Nucleus accumbens (tissue), 56 donors: ENCODE measurements around the gene PTPRN2.

Source experiments
- DNase-seq, 56 donors: peaks; one replicate each; lab custom pipeline; 2025; lab: John Stamatoyannopoulos, UW

The PTPRN2 gene

DNA sequence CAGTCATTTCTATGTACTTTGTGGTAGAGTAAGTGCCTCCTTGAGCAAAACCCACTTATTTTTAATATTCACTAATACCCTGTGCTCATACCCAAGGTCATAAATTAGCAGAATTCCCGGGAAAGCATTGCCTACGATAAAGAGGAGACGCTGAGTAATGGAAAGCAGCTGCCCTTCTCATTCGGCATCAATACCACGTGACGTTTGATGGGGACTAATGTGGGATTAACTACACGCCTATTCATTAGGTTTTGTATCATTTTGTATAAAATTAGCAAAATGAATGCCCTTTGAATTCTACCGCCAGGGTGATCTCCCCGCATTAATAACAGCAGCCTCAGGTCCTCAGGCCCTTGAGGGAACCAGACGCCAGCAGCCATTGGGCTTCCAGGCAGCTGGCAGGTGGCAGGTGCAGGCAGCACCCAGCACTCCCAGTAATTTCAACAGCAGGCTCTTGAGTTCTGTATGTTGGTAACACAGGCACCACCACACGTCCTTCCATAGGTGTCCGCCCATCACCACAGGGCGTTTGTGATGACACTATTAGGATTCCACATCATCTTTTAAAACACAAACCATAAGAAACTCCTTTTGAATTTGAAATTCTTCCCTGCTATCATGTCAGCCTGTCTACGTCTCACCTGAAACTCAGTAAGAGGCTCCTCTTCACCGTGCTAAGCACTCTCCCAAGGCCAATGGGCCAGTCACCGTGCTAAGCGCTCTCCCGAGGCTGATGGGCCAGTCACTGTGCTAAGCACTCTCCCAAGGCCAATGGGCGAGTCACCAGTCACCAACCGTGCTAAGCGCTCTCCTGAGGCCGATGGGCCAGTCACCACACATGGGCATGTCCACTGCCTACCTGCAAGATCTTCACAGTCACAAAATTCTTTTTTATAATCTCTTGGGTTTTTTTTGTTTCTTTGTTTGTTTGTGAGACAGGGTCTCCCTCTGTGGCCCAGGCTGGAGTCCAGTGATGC is 509.4 kb downstream of the PTPRN2 start:
- no peak for DNase-seq

DNA sequence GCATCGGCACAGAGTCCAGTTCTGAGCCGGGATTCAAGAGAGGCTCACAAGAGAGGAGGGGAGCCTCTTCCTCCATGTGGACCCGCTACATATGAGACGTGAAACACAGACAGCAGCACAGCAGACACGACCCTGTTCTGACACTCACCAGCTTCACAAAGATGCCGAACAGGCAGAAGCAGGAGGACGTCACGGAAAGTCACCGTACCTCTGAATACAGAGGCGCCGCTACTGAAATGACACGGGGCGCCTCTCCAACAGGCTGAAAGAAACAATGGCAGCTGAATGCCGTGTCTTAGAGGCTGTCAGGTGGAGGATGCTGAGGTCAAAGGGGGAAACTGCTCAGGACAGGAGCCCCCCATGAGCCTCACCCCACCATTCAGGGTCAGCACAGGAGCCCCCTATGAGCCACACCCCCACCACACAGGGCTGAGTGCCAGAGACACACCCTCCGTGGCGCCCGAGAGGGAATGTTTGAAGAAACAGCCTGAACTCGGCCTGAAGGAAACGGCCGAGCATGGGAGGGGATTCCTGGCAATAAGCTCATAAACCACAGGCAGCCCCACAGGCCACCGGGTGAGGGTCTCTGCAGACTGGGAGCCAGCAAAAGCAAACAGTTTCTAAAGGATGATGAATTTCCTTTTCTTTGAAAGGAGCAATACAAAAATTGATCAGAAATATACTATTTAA is 510.3 kb downstream of the PTPRN2 start:
- no peak for DNase-seq

DNA sequence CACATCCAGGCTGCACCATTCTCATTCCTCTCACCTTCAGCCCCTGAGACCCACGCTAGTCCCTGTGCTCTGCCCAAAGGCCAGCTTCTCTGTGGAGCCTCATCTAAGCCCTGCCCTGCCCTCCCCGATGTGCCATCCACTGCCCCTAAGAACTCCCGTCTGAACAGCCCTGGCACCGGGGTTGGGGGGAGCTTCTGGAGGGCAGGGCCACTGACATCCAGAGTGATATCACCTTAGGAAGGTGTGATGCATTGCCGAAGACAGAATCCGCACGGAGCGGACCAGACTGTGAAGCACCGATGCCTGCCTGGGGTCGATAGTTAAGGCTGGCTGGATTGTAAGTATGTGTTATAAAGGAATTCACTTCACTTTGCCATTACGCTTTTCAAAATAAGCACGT is 511.0 kb downstream of the PTPRN2 start:
- no peak for DNase-seq

DNA sequence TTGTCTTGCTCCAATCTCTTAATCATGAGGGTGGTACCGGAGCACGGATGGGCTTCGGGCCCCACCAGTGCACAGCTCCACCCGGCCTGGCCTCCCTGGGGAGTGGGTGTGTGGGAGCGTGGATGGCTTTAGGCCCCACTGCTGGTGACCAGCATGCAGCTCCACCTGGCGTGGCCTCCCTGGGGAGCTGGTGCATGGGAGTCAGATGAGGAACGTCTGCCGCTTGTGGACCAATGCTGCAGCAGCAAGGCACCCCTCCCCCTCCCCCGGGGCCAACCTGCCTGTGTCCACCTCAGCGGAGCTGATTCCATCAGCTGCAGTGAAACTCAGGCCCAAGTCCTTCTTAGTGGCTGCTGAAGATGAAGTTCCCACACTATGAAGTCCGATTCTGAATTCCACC is 511.4 kb downstream of the PTPRN2 start:
- DNase-seq: no peak

DNA sequence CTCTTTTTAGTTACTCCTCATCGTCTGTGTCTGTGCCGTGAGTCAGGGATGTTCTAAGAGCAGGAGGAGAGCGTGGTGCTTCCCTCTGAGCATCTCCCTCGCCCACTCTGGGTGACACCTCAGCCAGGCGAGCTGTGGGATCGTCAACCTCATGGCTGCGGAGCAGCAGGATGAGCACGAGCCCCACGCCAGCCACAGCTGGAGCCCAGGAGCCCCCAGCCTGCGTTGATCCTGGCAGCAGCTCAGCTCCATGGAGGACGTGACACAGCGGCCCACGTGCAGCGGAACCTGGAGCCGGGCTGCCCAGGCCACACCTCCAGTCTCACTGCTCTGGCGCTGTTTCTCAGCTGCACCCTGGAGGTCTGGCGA is 512.0 kb downstream of the PTPRN2 start:
- peak in 23 of 56 donors; percentile 16 to 75 (median 33) for DNase-seq

DNA sequence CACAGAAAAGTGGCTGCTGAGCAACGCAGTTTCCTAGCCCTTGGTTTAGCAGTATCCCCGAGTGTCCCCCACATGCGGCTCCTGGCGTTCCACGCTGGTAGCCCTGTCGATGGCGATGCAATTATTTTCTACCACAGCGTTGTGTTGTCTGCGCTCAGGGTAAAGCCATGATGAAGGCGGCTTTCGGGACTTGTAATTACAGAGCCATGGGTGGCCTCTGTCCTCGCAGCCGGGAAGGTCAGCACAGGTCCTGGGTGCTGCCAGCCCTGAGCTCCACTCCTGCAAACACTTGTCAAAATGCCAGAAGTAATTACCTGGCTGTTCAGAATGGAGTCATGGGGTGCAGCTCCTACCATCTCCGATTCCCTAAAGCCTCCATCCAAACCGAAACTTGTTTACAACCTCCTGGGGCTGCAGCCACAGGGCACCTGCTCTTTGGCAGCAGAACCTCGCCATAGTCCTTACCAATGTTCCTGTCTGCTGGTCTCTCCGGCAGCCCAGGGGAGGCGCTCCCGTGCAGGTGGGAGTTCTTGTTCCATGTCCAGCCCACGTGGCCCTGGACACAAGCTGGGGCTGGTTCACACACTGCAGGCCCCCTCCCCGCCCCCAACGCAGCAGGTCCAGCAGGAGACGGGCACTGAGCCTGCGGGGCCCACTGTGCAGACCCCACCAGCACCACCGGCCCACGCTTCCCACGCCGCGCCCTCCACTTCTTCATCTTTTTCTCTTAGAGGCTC is 512.6 kb downstream of the PTPRN2 start:
- DNase-seq: no peak

DNA sequence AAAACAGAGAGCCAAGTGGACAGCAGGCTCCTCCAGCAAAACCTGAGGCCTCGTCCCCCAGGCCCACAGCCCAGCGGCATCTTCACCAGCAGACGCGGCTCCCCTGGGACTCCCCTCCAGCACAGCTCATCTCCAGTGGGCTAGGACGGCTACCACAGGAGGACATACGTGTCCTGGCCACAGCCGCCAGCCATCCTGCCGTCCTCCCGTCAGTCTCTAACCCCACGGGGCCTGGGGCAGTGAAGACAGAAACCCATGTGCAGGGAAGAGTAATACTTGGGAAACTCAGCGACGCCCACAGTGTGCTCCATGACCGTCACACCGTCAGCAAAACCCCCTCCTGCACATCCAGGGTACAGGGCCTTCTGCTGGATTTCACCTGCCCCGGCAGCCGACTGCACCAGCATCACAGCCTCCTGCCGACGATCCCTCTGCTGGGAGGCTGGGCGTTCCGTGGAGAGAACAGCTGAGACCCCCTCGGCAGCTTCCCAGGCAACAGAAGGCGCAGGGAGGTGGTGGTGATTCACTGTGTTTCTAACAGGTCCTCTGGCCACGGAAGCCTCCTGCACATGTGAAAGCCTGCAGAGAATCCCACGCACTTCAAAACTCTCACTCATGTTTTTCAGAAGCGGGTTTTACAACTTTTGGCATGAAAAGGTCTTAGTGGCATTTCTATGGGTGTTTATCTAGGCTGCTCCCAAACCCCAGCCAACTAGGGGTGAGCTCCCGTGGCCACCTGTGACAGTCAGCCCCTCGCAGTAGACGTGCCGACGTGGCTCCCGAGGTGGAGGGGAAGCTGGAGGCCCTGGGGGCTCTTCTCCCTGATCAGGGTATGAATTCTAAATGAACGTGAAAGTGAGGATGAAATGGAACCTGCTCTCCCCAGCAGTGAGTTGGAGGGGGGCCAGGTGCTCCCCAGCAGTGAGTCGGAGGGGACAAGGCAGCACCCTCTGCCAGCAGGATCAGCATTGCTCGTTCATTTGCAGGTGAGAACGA is 513.5 kb downstream of the PTPRN2 start:
- no peak for DNase-seq

DNA sequence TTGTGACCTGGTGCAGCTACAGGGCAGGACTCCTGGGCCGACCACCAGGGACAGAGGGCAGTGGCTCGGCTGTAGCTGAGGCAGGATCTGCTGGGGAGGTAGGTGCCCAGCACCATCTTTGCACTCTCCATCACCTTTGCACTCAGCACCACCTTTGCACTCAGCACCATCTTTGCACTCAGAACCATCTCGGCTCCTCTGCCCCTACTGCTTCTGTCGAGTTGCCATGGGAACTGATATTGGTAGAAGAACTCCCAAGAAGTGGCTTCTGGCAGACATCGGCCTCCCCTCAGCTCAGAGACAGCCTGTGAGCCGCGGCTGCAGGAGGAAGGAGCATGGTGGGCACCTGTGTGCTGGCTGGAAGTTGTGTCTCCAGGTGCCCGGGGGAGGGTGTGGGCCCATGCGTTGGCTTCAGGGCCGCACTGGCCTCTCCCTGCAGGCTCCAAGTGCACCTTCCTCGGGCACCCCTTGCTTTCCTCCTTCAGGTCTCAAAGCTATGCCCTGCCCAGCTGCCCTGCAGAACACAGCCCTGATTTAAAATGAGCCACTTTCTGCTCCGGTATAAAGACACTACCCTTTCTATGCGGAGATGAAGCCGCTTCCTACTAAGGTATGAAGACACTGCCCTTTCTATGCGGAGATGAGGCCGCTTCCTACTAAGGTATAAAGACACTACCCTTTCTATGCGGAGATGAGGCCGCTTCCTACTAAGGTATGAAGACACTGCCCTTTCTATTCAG is 514.5 kb downstream of the PTPRN2 start:
- DNase-seq: peak in 5 of 56 donors; percentile 4 to 41 (median 17)

DNA sequence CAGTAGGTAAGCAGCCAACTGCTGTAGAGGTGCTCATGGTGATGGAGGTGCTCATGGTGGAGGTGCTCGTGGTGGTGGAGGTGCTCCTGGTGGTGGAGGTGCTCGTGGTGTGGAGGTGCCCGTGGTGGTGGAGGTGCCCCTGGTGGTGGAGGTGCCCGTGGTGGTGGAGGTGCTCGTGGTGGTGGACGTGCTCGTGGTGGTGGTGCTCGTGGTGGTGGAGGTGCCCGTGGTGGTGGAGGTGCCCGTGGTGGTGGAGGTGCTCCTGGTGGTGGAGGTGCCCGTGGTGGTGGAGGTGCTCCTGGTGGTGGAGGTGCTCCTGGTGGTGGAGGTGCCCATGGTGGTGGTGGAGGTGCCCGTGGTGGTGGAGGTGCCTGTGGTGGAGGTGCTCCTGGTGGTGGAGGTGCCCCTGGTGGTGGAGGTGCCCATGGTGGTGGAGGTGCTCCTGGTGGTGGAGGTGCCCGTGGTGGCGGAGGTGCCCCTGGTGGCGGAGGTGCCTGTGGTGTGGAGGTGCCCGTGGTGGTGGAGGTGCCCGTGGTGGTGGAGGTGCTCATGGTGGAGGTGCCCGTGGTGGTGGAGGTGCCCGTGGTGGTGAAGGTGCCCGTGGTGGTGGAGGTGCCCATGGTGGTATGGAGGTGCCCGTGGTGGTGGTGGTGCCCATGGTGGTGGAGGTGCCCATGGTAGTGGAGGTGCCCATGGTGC is 517.3 kb downstream of the PTPRN2 start:
- no peak for DNase-seq

DNA sequence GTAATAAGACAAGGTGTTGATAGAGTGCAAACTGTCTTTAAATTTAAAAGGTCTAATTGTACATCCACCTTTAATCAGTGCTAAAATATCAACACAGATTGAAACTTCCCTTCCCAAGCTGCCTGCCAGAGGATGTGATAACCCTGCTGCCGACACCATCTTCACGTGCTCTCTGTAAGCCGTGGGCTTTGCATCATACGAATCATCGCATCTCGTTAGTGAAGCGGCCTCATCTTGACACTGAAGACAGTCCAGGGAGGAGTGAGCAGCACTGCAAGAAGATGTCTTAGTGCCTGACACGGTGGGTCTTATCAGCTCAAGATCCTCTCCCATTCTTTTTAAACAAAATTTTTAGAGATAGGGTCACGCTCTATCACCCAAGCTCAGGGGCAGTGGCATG is 518.8 kb downstream of the PTPRN2 start:
- DNase-seq: no peak

DNA sequence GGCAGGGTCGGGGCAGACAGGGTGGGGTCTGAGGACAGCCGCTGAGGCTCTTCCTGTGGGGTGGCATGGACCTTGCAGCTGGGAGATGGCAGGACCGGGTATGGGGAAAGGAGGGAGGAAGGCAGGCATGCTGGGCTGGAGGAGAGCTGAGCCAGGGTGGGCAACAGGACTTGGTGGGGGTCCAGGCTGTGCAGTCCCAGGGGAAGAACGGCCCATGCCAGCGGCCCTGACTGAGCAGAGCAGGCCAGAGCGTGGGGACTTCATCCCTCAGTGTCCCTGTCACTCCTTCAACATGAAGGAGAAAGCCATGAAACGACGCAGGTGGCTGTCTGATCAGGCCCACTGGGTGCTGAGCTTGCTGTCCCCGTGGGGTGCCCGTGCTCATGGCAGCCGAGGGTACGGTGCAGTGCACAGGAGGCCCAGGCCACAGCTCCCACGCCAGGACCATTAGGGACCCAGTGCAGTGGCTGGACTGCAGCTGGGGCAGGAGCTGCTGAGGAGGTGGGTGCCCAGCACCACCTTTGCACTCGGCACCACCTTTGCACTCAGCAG is 519.6 kb downstream of the PTPRN2 start:
- DNase-seq: no peak

DNA sequence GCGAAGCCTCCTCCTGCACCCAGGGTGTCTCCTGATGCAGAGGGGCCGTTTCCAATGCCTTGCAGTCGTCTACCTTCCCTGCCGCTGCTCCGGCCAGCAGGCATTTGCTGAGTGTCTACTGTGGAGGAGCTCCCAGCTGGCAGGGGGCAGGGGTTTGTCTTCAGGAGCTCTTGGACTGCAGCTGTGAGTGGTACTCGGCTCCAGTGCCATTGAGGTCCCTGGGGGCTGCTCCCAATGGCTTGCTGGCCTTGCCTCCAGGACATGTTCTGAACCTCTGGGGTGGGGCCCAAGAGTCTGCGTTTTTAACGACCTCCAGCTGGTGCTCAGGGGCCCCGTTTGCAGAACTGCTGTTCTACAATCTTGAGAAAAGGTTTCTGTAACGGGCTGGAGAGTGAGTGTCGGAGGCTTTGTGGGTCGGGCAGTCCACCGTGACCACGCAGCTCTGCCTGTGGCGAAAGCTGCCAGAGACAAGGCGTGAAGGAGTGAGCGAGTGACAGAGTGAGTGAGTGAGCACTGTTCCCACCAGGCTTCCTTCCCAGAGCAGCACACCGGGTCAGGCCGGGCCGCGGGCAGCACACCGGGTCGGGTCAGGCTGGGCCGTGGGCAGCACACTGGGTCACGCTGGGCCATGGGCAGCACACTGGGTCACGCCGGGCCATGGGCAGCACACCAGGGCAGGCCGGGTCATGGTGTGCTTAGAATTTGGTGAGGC is 520.2 kb downstream of the PTPRN2 start:
- DNase-seq: no peak

DNA sequence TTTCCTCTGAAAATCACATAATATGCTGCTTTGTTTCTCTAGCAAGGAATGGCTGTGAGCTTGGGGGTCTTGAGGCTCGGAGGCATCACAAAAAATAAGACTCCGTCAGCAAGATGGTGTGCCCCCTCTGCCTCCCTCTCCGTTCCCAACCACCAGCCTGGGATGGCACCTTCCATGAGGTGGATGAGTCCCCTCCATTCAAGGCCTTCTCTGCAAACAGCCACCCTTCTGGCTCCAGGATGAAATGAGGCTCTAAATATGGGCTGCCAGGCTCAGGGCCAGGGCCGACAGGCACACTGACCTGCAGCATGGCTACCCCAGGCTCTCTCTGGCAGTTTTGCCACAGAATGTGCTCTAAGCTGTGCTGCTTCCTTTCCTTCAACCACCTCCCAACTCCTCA is 521.5 kb downstream of the PTPRN2 start:
- no peak for DNase-seq

DNA sequence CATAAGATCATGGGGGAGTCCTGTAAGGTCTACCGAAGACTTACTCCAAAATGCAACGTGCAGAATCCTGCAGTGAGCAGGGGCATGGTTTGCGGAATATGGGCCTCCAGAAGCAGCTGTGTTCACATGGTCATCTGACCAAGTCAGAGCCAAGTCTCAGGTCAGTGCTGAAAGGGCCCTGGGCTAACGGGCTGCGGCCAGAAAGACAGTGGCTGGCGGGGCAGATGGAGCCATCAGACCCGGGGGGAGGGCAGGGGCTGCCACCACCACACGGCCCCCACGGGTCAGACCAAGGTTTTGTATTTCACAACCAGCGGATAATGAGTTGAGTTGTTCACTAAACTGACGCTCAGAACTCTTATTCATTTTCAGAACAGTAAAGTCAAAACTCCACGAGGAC is 522.3 kb downstream of the PTPRN2 start:
- DNase-seq: no peak

DNA sequence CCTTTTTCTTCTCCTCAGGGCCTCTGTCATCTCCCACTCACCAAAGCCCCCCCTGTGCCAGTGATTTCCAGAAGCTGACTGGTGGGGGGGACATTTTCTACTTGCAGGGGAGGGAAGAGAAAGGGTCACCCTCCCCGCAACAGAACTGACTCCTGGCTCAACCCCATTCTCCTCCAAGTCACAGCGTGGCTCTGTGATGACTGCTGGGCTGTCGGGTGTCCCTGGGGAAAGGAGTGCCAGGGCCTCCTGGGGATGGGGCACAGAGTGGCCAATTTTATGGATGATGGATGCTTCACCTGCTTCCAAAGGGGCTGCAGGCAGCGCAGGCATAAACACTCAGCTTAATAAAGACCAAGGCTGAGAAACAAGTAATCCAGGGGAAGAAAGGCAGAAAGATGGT is 523.0 kb downstream of the PTPRN2 start:
- no peak for DNase-seq

DNA sequence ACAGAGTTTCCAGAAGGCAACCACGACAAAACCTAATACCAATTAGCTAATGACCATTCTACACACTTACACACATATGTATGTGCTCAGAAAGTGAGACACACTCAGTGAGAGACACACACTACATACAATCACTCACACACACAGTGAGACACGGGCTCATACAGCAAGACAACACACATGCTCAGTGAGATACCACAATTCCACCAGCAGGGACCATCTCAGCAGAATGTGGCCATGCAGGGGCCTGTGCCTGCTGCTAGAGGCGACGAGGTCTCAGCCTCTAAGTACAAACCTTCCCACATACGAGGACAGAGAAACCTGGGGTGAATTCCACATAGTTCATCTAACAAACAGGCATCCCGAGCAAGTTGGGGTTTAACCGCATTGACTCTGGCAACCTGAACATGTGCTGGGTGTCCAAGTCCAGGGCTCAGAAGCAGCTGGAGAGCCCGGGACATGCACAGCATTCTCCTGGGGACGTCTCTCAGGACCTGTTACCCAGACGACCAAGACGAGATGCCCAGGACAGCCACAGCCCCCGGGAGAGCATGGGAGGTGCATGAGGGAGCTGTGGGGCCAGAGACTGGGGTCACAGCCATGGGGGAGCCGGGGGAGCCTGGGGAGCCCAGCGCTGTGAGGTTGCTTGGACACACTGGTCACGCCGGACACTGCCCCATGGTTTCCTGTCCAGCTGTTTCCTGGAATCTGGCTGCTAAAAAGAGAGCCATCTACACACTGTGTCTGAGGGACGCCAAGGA is 523.6 kb downstream of the PTPRN2 start:
- no peak for DNase-seq

DNA sequence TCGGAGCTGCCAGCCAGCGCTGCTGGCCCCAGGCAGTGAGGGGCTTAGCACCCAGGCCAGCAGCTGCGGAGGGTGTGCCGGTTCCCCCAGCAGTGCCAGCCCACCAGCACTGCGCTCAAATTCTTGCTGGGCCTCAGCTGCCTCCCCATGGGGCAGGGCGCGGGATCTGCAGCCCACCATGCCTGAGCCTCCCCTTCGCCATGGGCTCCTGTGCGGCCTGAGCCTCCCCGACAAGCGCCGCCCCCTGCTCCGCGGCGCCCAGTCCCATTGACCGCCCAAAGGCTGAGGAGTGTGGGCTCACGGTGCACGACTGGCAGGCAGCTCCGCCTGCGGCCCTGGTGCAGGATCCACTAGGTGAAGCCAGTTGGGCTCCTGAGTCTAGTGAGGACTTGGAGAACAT is 525.0 kb downstream of the PTPRN2 start:
- no peak for DNase-seq
